HG03432 (cell line): ENCODE data around the gene ALG3.

Experiments used
- ATAC-seq: cut with Tn5 transposase; IDR thresholded peaks from one replicate; pipeline ENCODE4 v1.9.1; 2021; ENCODE audit warnings: mild to moderate bottlenecking, moderate library complexity; ENCODE audit not compliant: unreplicated experiment

ALG3 gene

GRCh38 chr3:184236033-184236410, 12.7 kb downstream of the ALG3 start:
- ATAC-seq = no peak

- no peak for ATAC-seq
Measured at GRCh38 chr3:184235381-184236032, 13.3 kb downstream of the ALG3 start.

DNA sequence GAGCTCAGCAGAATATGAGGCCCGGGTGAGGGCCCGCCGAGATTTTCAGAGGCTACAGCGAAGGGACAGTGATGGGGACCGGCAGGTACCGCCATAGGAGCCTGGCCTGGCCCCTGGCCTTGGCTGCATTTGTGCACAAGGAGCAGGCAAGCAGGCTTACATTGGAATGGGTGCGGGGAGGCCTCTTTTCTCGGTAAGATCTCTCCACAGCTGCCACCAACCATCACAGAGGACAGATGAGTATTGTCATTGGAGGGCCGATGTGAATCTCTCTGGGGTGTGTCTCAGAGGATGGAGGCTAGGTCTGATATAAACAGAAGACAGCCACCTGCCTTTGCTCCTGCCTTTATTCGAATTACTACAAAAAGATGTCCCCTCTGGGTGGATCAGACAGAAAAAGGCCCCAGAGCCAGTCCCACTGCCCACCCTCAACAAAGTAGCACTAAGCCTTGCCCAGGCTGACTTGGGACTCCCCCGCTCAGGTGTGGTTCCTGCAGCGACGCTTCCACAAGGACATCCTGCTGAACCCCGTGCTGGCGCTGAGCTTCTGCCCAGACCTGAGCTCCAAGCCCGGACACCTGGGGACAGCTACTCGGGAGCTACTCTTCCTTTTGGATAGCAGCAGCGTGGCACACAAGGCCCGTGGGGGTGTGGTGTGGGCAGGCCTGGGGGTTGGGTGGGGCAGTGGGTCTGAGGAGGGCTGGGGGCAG, 13.9 kb downstream of the ALG3 start:
- ATAC-seq = no peak

- no peak for ATAC-seq
Measured at GRCh38 chr3:184234224-184234623, 14.5 kb downstream of the ALG3 start.

DNA sequence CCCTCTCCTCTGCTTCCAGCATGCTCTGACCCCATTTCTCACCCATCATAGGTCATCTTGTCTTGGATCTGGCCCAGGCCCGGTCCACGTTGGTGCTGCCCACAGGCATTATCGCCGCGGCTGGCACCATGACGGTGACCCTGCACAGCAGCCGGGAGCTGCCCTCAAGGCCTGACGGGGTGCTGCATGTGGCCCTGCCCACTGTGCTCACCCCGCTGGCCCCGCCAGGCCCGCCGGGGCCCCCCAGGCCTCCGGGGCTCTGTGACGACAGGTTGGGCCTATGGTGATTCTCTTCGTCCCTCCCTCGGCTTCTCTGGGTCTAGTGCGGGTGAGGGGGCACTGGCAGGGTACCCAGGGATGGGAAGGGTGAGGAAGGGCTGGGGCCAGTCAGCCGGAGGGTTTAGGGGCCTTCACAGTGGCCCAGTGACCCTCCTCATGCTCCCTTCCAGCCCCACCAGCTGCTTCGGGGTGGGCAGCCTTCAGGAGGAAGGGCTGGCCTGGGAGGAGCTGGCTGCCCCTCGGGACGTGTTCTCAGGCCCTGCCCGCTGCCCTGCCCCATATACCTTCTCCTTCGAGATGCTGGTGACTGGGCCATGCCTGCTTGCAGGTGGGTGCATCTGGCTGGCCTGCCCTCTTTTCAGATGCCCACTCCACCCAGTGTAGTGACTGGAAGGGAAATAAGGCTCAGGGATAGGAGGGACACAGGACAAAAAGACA, 15.5 kb downstream of the ALG3 start:
- ATAC-seq = no peak

DNA sequence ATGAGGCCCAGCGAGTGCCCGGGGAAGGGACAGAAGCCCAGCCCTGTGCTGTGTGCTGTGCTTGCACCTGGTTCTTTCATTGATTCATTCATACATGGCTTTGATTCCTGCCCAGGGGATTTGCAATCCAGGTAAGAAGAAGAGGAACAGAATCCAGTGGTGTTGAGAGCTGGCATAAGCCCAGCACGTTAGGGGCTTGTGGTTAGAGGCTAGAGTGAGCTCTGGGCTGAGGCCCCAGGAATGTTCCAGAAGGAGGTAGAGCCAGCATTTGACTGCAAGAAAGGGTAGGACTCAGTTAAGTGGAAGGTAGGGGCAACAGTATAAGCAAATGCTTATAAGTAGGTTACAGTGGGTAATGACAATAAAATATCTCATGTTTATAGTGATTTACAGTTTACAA, 17.1 kb downstream of the ALG3 start:
- no peak for ATAC-seq

- no peak for ATAC-seq
Measured at GRCh38 chr3:184230603-184231528, 17.9 kb downstream of the ALG3 start.

- no peak for ATAC-seq
Measured at GRCh38 chr3:184230081-184230602, 18.6 kb downstream of the ALG3 start.

- ATAC-seq = peak; percentile 80
Measured at GRCh38 chr3:184229394-184230080, 19.2 kb downstream of the ALG3 start, which contains the start of gene VWA5B2. Gene VWA5B2, plus strand, starts transcription at chr3:184229585. Its CDS starts 944 bp downstream, at chr3:184230529.

GRCh38 chr3:184228376-184229137, 20.2 kb downstream of the ALG3 start:
- no peak for ATAC-seq

DNA sequence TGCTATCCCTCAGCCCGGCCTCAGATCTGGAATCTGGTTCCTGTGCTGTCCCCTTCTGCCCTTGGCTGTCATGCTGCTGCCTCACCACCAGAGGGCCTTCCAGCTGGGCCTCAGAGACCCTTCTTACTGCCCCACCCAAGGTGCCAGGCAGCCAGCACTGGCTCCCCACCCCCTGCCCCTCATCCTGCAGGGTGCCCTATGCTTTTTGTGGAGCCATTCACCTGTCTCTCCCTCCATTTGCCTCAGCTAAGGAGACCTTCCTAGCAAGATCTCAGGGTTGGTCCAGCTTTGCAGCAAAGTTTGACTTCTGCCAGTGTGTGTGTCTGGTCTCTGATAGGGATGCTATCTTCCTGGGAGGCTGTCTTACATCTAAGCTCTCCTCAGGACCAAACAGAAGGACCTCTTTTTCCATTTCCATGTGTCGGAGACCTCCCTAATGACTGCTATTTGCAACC, 21.3 kb downstream of the ALG3 start:
- peak; percentile 37 for ATAC-seq

GRCh38 chr3:184223946-184224345, 24.8 kb downstream of the ALG3 start:
- no peak for ATAC-seq

- ATAC-seq = no peak
Measured at GRCh38 chr3:184222521-184222920, 26.2 kb downstream of the ALG3 start.

DNA sequence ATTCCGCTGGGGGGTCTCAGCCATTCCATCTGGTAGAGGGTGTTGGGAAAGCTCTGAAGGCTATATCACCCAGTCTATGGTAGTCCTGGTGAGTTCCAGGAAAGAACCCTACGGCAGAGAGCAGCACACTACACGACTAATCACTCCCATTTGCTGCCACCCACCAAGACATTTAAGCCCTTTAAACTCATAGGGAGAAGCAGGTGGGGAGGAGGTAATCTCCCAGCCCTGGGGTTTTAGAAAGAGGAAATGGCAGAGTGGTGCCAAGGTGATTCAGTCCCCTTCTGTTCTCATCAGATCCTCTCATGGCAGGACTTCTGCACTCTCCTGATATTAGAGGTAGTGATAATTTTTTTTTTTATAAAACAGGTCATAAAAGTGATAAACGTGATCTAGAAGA, 29.9 kb downstream of the ALG3 start:
- ATAC-seq = no peak

DNA sequence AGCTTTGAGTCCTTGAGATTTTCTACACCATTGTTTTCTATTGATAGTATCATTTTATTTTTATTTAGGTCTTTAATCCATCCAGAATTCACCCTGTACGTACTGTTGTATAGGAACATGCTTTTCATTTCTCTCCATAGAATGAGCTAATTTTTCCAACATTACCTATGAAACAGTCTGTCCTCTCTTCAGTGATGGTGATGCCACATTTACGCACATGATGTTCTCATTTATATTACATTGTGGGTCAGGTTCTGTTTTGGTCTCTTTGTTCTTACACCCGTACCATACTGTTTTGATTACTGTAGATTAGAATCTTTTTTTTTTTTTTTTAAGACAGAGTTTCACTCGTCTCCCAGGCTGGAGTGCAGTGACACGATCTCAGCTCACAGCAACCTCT, 37.0 kb downstream of the ALG3 start:
- no peak for ATAC-seq

DNA sequence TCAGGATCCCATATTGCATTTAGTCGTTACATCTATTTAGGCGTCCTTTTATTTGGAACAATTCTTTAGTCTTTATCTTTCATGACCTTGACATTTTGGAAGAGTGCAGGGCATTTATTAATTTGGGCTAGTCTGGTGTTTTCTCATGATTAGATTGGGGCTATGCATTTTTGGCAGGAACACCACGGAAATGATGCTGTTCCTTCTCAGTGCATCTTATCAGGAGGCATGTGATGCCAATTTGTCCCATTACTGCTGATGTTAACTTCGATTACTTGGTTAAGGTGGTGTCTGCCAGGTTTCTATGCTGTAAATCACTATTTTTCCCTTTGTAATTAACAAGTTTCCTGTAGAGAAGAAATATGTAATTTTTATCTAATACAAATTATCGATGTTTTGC, 37.5 kb downstream of the ALG3 start:
- no peak for ATAC-seq

DNA sequence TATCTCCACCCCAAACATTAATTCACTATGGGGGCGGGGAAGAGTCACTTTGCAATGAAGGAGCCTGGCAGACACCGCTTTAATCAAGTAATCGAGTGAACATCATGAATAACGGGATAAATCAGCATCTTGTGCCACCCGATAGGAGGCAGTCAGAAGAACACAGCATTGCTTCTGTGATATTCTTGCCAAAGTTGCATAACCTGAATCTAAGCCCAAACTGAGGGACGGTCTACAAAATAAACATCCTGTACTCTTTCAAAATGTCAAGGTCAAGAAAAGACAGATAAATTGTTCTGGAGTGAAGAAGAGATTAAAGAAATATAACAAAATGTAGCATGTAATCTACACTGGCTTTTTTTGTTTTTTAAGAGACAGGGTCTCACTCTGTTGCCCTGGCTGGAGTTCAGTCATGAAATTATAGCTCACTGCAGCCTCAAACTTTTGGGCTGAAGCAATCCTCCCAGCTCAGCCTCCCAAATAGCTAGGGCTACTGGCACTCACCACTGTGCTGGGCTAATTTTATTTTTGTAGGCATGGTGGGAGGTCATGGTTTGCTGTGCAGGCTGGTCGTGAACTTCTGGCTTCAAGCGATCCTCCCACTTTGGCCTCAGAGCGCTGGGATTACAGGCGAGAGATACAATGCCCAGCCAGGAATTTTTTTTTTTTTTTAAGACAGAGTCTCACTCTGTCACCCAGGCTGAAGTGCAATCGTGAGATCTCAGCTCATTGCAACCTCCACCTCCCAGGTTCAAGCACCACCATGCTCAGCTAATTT, 39.4 kb downstream of the ALG3 start:
- no peak for ATAC-seq

GRCh38 chr3:184203526-184203925, 45.2 kb downstream of the ALG3 start:
- ATAC-seq = no peak
